ENCODE data around the gene MCUR1. TPM values are rescaled to one million over a fixed set of nuclear protein-coding genes. Genes with fewer than 3 reads are reported as not detected.

MCUR1 gene
- total RNA-seq, 1 donor from 2014 or later, result 12.0 TPM

Other genes with a start within 250 kb of the MCUR1 start
- gene SIRT5, start 240.0 kb downstream of the MCUR1 start, total RNA-seq, result 11.8 and 12.8 TPM in 2 replicates
- gene NOL7, start 199.2 kb downstream of the MCUR1 start, total RNA-seq, result 76.8 and 81.1 TPM in 2 replicates
- gene RANBP9, start 102.7 kb downstream of the MCUR1 start, total RNA-seq, result 23.1 and 57.0 TPM in 2 replicates
- 10.8 and 17.7 TPM in 2 replicates for gene RNF182, start 110.4 kb upstream of the MCUR1 start, total RNA-seq